Measurements from ENCODE around the gene NBEA. TPM values are rescaled to one million over a fixed set of nuclear protein-coding genes. Genes with fewer than 3 reads are reported as not detected.

Gene NBEA
- total RNA-seq, 1 donor from 2014 or later = 23.5 TPM

DNA sequence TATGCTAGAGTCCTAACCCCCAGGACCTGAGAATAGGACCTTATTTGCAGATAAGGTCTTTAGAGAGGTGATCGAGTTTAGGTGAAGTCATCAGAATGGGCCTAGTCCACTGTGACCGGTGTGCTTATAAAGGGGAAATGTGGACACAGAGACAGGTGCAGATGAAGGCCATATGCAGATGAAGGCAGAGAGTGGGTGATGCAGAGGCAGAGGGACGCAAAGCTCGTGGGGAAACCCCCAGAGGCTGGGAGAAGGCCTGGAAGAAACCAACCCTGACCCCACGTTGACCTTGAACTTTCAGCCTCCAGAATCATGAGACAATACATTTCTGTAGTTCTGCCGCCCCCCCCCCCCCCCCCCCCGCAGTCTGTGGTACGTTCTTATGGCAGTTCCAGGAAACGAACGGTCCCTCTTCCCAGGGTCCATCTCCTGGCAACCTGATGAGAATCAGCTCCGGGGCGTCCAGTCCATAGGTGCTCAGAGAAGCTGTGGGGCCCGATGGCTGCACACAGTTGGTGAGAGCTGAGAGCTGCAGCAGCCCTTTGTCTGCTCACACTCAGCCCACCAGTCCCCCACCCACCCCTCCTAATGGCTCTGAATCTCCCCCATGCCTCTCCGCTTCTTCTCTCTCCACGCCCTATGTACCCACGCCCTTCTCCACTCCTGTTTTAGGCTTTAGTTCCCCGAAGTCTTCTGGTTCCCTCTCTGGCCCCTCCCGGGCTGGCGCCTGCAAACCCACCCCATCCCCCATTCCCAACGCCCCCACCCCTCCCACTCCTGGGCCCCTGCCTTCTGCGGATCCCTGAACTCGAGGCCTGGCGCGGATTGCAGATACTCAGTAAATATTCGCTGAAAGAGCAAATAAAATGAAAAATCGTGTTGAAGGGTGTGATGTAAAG, 752.7 kb downstream of the NBEA start:
- H3K4me3 ChIP-seq (ENCODE audit: low read length in 3 of 3) = no peak overlapping the region
- H3K4me1 ChIP-seq (ENCODE audit: control insufficient read depth in 3 of 3, insufficient read depth in 3 of 3, low read length in 3 of 3) = peaks cover 0 to 7% (median 0%) of the 10 kb centered on the region in 3 donors
- H3K27ac ChIP-seq (ENCODE audit: low read depth, low read length) = no peak overlapping the region

DNA sequence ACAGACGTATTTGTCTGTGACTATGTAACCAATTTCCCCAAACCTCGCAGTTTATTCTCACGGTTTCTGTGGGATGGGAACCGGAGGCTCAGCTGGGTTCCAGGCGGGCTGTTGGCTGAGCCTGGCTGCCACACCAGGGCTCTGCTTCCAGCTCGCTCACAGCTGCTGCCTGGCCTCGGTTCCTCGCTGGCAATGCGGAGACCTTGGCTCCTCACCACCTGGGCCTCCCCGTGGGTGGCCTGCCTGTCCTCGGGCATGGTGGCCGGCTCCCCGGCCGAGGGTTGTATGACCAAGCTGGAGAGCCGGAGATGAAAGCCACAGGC, 753.3 kb downstream of the NBEA start:
- no peaks in the 10 kb centered on the region for H3K36me3 ChIP-seq (ENCODE audit: control insufficient read depth in 3 of 3, insufficient read depth in 3 of 3, low read length in 3 of 3)
- peaks cover 0 to 14% (median 0%) of the 10 kb centered on the region in 3 donors for H3K27me3 ChIP-seq (ENCODE audit: control insufficient read depth in 3 of 3, insufficient read depth in 3 of 3, low read length in 3 of 3)
- peaks cover 0 to 10% (median 3%) of the 10 kb centered on the region in 3 donors for H3K4me1 ChIP-seq (ENCODE audit: control insufficient read depth in 3 of 3, insufficient read depth in 3 of 3, low read length in 3 of 3)
- H3K9ac ChIP-seq (ENCODE audit: low read depth in 1 of 3, low read length in 3 of 3) = no peak overlapping the region
- no peak overlapping the region for H3K27ac ChIP-seq (ENCODE audit: low read depth, low read length)
- H3K4me3 ChIP-seq (ENCODE audit: low read length in 3 of 3) = no peak overlapping the region
- no peaks in the 10 kb centered on the region for H3K9me3 ChIP-seq (ENCODE audit: control insufficient read depth in 3 of 3, low read length in 3 of 3)

More for the DNA sequence above, 752.7 kb downstream of the NBEA start:
- Histone ChIP-seq H3K9me3 (ENCODE audit: control insufficient read depth in 3 of 3, low read length in 3 of 3) (no peaks in the 10 kb centered on the region), H3K9ac (ENCODE audit: low read depth in 1 of 3, low read length in 3 of 3) (no peak overlapping the region), H3K27me3 (ENCODE audit: control insufficient read depth in 3 of 3, insufficient read depth in 3 of 3, low read length in 3 of 3) (peaks cover 0 to 11% (median 0%) of the 10 kb centered on the region in 3 donors), H3K36me3 (ENCODE audit: control insufficient read depth in 3 of 3, insufficient read depth in 3 of 3, low read length in 3 of 3) (no peaks in the 10 kb centered on the region)

DNA sequence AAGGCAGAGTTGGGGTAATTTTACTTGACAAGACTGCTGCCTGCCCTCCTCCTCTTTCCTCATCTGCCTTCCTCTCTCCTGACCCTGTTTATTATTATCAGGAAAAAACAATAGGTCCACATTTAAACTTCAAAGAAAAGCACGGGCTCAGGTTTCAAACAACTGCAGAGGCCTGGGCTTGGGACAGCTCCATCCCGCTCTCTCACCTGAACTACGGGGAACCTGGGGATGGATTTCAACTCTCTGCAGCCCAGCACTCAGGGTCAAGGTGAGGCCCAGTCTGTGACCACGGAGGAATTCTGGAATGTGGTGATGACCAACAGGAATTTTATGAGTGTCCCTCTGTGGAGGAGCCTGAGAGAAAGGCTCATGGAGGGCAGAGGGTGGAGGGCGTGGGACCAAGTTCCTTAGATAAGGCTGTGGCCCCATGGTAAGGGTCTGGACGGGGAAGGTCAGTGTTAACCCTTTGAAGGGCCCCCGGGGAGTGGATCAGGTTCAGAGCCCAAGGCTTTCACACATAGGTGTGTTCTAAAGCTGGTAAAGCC, 755.2 kb downstream of the NBEA start:
- H3K27me3 ChIP-seq (ENCODE audit: control insufficient read depth in 3 of 3, insufficient read depth in 3 of 3, low read length in 3 of 3) = peaks cover 0 to 14% (median 0%) of the 10 kb centered on the region in 3 donors
- H3K9me3 ChIP-seq (ENCODE audit: control insufficient read depth in 3 of 3, low read length in 3 of 3) = no peaks in the 10 kb centered on the region
- H3K4me1 ChIP-seq (ENCODE audit: control insufficient read depth in 3 of 3, insufficient read depth in 3 of 3, low read length in 3 of 3) = peaks cover 0 to 10% (median 3%) of the 10 kb centered on the region in 3 donors
- H3K9ac ChIP-seq (ENCODE audit: low read depth in 1 of 3, low read length in 3 of 3) = no peak overlapping the region
- H3K4me3 ChIP-seq (ENCODE audit: low read length in 3 of 3) = no peak overlapping the region
- no peak overlapping the region for H3K27ac ChIP-seq (ENCODE audit: low read depth, low read length)
- no peaks in the 10 kb centered on the region for H3K36me3 ChIP-seq (ENCODE audit: control insufficient read depth in 3 of 3, insufficient read depth in 3 of 3, low read length in 3 of 3)

DNA sequence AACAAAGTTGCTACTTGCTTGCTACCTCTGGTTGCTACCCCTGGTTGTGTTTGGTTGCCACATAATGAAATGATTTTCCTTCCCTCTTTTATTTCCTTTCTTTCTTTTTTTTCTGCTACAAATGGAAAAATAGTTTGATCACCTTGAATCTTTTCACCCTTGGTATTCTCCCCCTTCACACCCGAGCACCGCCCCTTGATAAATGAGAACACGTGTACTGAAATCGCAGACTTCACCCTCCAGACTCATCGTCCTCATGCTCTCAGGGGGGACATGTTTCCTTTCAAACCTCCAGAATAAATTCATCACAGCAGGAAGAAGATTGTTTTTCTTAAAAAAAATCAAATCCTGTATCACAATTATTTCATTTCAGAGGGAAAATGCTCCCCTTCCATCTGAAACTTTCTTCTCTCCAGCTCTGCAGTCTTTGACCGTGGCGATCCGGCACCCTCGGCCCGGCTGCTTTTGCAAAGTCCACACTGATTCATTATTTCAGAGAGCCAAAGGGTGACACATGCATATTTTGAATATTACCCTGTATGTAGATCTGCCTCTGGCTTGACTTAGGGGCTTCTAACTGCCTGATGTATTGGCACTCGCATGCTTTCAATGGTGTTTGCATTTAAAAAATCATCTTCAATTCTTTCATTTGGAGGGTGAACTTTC, 757.0 kb downstream of the NBEA start:
- H3K36me3 ChIP-seq (ENCODE audit: control insufficient read depth in 3 of 3, insufficient read depth in 3 of 3, low read length in 3 of 3) = no peaks in the 10 kb centered on the region
- peaks cover 0 to 10% (median 3%) of the 10 kb centered on the region in 3 donors for H3K4me1 ChIP-seq (ENCODE audit: control insufficient read depth in 3 of 3, insufficient read depth in 3 of 3, low read length in 3 of 3)
- no peaks in the 10 kb centered on the region for H3K9me3 ChIP-seq (ENCODE audit: control insufficient read depth in 3 of 3, low read length in 3 of 3)
- H3K4me3 ChIP-seq (ENCODE audit: low read length in 3 of 3) = no peak overlapping the region
- no peak overlapping the region for H3K27ac ChIP-seq (ENCODE audit: low read depth, low read length)
- H3K27me3 ChIP-seq (ENCODE audit: control insufficient read depth in 3 of 3, insufficient read depth in 3 of 3, low read length in 3 of 3) = peaks cover 0 to 14% (median 0%) of the 10 kb centered on the region in 3 donors
- H3K9ac ChIP-seq (ENCODE audit: low read depth in 1 of 3, low read length in 3 of 3) = no peak overlapping the region

DNA sequence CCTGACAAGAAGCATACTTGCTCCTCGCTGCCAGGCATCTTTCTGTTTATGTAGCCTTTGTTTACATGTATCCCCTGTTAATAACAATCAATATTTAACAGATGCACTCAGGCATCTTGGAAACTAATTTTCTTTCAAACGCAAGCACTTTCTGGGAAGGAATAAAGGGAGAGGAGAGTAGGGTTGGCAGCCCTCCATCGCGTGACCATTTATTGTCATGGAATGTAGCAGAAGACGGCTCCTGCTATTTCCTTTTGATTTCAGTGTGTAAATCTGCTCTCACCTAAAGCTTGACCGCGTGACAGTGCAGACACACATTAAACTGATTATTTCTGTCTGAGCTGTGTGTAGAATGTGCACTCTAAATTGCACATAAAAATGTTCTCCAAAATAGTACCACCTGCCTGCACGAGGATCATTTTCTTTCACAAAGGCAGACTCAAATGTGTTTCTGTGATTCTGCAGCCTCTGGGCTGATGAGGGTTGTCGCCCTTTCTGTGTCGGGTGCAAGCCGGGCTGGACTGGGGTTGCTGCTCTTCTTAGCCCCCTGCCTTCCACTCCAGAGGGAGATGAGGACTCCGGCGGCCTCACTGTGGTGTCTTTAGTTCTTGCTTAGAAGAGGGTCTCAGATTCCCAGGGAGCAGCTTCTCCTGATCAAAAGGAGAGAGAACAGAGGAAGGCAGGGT, 757.9 kb downstream of the NBEA start:
- Histone ChIP-seq H3K4me3 (ENCODE audit: low read length in 3 of 3) (no peak overlapping the region), H3K9ac (ENCODE audit: low read depth in 1 of 3, low read length in 3 of 3) (no peak overlapping the region), H3K36me3 (ENCODE audit: control insufficient read depth in 3 of 3, insufficient read depth in 3 of 3, low read length in 3 of 3) (no peaks in the 10 kb centered on the region), H3K27ac (ENCODE audit: low read depth, low read length) (no peak overlapping the region), H3K4me1 (ENCODE audit: control insufficient read depth in 3 of 3, insufficient read depth in 3 of 3, low read length in 3 of 3) (peaks cover 0 to 10% (median 3%) of the 10 kb centered on the region in 3 donors), H3K27me3 (ENCODE audit: control insufficient read depth in 3 of 3, insufficient read depth in 3 of 3, low read length in 3 of 3) (peaks cover 0 to 14% (median 0%) of the 10 kb centered on the region in 3 donors), H3K9me3 (ENCODE audit: control insufficient read depth in 3 of 3, low read length in 3 of 3) (no peaks in the 10 kb centered on the region)

DNA sequence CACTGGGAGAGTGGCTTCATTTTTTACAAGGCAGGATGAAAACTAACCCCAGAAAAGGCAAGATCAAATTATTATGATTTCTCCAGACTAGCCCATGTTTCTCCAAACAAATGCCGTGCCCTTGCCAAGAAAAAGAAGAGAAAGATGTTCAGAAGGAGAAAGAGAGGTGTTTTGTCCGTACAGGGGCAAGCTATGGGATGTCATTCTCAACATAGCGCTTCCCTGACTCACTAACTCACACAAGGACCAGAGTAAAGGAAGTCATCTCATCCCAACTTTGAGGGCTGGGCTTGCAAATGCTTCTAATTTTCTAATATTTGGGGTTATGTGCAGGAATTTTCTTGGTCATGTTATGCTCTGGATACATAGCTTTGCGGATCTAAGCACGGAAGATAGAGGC, 758.6 kb downstream of the NBEA start:
- Histone ChIP-seq H3K4me3 (ENCODE audit: low read length in 3 of 3) (no peak overlapping the region), H3K9ac (ENCODE audit: low read depth in 1 of 3, low read length in 3 of 3) (no peak overlapping the region), H3K27ac (ENCODE audit: low read depth, low read length) (no peak overlapping the region), H3K36me3 (ENCODE audit: control insufficient read depth in 3 of 3, insufficient read depth in 3 of 3, low read length in 3 of 3) (no peaks in the 10 kb centered on the region), H3K4me1 (ENCODE audit: control insufficient read depth in 3 of 3, insufficient read depth in 3 of 3, low read length in 3 of 3) (peaks cover 0 to 10% (median 3%) of the 10 kb centered on the region in 3 donors), H3K9me3 (ENCODE audit: control insufficient read depth in 3 of 3, low read length in 3 of 3) (no peaks in the 10 kb centered on the region), H3K27me3 (ENCODE audit: control insufficient read depth in 3 of 3, insufficient read depth in 3 of 3, low read length in 3 of 3) (peaks cover 0 to 14% (median 0%) of the 10 kb centered on the region in 3 donors)

DNA sequence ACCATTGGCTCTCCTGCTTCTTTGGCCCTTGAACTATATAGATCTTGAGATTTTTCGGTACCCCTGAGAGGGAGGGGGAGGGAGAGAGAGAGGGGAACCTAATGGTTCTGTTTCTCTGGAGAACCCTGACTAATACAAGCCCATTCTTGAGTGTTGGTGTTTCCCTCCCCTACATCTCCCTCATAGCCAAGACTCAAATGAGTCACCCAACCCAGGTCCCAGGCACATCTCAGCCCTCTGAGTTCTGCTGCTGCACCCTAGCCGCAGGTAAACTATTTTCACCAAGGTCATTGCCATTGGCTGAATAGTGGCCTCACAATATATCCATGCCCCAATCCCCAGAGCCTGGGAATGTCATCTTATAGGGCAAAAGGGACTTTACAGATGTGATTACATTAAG, 760.2 kb downstream of the NBEA start:
- Histone ChIP-seq H3K27ac (ENCODE audit: low read depth, low read length) (no peak overlapping the region), H3K9me3 (ENCODE audit: control insufficient read depth in 3 of 3, low read length in 3 of 3) (no peaks in the 10 kb centered on the region), H3K27me3 (ENCODE audit: control insufficient read depth in 3 of 3, insufficient read depth in 3 of 3, low read length in 3 of 3) (peaks cover 0 to 10% (median 0%) of the 10 kb centered on the region in 3 donors), H3K36me3 (ENCODE audit: control insufficient read depth in 3 of 3, insufficient read depth in 3 of 3, low read length in 3 of 3) (no peaks in the 10 kb centered on the region), H3K4me3 (ENCODE audit: low read length in 3 of 3) (no peak overlapping the region), H3K4me1 (ENCODE audit: control insufficient read depth in 3 of 3, insufficient read depth in 3 of 3, low read length in 3 of 3) (peaks cover 0 to 10% (median 3%) of the 10 kb centered on the region in 3 donors), H3K9ac (ENCODE audit: low read depth in 1 of 3, low read length in 3 of 3) (no peak overlapping the region)

DNA sequence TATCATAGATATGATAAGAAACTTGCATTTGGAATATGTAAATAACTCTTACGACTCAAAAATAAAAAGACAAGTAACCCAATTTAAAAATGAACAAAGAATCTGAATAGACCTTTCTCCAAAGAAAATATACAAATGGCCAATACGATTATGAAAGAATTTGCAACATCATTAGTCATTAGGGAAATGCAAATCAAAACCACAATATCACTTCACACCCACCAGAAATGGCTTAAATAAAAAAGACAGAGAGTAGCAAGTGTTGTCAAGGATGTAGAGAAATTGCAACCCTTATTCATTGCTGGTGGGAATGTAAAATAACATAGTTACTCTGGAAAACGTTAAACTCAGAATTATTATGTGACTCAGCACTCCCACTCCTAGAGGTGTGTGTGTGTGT, 761.0 kb downstream of the NBEA start:
- no peaks in the 10 kb centered on the region for H3K9me3 ChIP-seq (ENCODE audit: control insufficient read depth in 3 of 3, low read length in 3 of 3)
- H3K27me3 ChIP-seq (ENCODE audit: control insufficient read depth in 3 of 3, insufficient read depth in 3 of 3, low read length in 3 of 3) = peaks cover 0 to 6% (median 0%) of the 10 kb centered on the region in 3 donors
- H3K9ac ChIP-seq (ENCODE audit: low read depth in 1 of 3, low read length in 3 of 3) = no peak overlapping the region
- no peaks in the 10 kb centered on the region for H3K36me3 ChIP-seq (ENCODE audit: control insufficient read depth in 3 of 3, insufficient read depth in 3 of 3, low read length in 3 of 3)
- peaks cover 0 to 10% (median 3%) of the 10 kb centered on the region in 3 donors for H3K4me1 ChIP-seq (ENCODE audit: control insufficient read depth in 3 of 3, insufficient read depth in 3 of 3, low read length in 3 of 3)
- H3K4me3 ChIP-seq (ENCODE audit: low read length in 3 of 3) = no peak overlapping the region
- H3K27ac ChIP-seq (ENCODE audit: low read depth, low read length) = no peak overlapping the region

DNA sequence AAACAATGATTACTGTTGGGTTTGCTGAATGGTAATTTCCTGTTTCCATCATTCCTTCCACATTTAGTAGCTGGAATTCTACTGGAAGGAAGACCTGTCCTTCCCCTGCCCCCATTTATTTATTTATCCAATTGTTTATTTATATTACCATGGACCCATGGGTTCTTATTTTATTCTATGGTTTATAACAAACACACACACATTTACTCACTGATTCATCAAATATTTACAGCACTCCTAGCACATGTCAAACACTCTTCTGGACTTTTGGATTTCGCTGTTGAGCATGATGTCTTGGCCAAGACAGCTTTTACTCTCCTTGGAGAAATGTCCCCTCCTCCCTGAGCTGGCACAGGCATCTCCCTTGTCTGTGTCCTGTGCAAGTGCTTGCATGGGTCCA, 762.3 kb downstream of the NBEA start:
- no peak overlapping the region for H3K27ac ChIP-seq (ENCODE audit: low read depth, low read length)
- peaks cover 0 to 5% (median 3%) of the 10 kb centered on the region in 3 donors for H3K4me1 ChIP-seq (ENCODE audit: control insufficient read depth in 3 of 3, insufficient read depth in 3 of 3, low read length in 3 of 3)
- H3K27me3 ChIP-seq (ENCODE audit: control insufficient read depth in 3 of 3, insufficient read depth in 3 of 3, low read length in 3 of 3) = peaks cover 0 to 6% (median 0%) of the 10 kb centered on the region in 3 donors
- H3K4me3 ChIP-seq (ENCODE audit: low read length in 3 of 3) = no peak overlapping the region
- H3K9ac ChIP-seq (ENCODE audit: low read depth in 1 of 3, low read length in 3 of 3) = no peak overlapping the region
- H3K9me3 ChIP-seq (ENCODE audit: control insufficient read depth in 3 of 3, low read length in 3 of 3) = no peaks in the 10 kb centered on the region
- H3K36me3 ChIP-seq (ENCODE audit: control insufficient read depth in 3 of 3, insufficient read depth in 3 of 3, low read length in 3 of 3) = no peaks in the 10 kb centered on the region

Data from skeletal muscle tissue (tissue), 4 donors.